H1 (cell line): ENCODE measurements around the gene DAP. TPM values are rescaled to one million over a fixed set of nuclear protein-coding genes. Genes with fewer than 3 reads are reported as not detected.

ENCODE experiments used
- CTCF ChIA-PET: fragments of 300-600 bp; sonication (Branson Sonifier 250); formaldehyde crosslinking; loops from one replicate; lab custom pipeline; 2021; ENCODE audit not compliant: partially characterized antibody; lab: Charles Lee
- POLR2A ChIA-PET: fragments of 300-600 bp; sonication (Branson Sonifier 250); formaldehyde crosslinking; loops from one replicate; lab custom pipeline; 2021; ENCODE audit warnings: inconsistent platforms; ENCODE audit not compliant: partially characterized antibody; lab: Charles Lee
- DNase-seq, 2 experiments: peaks; one replicate each; pipeline versions ENCODE4 v3.0.0 to v3.0.0-alpha.2; 2010 to 2022; ENCODE audit warnings: low spot score in 2 of 2, low read depth in 1 of 2, mixed read lengths in 1 of 2
- FAIRE-seq: peaks from 2 replicates; lab custom pipeline; 2011; peaks lifted over from hg19 to GRCh38; lab: Jason Lieb, UNC
- H2AFZ ChIP-seq: 2 replicates; pipeline ENCODE4 v1.8.1; 2012; ENCODE audit warnings: low read length, inconsistent platforms
- H2AK5ac ChIP-seq: 2 replicates; pipeline ENCODE4 v1.6.1; 2013; ENCODE audit warnings: low read depth, low read length
- H2BK120ac ChIP-seq: replicated peaks from 2 replicates; pipeline ENCODE3; 2013; ENCODE audit warnings: low read depth, low read length, inconsistent platforms
- H2BK12ac ChIP-seq: 2 replicates; pipeline ENCODE4 v1.6.1; 2013; ENCODE audit warnings: low read depth, low read length
- H2BK15ac ChIP-seq: 2 replicates; pipeline ENCODE4 v1.6.1; 2013; ENCODE audit warnings: low read length
- H2BK20ac ChIP-seq: 2 replicates; pipeline ENCODE4 v1.6.1; 2013; ENCODE audit warnings: low read length
- H2BK5ac ChIP-seq: 2 replicates; pipeline ENCODE4 v1.6.1; 2013; ENCODE audit warnings: low read depth, low read length
- H3K14ac ChIP-seq: 2 replicates; pipeline ENCODE4 v1.6.1; 2013; ENCODE audit warnings: inconsistent platforms; ENCODE audit not compliant: insufficient read length
- H3K18ac ChIP-seq: 2 replicates; pipeline ENCODE4 v1.6.1; 2013; ENCODE audit warnings: low read length; ENCODE audit errors: extremely low read depth
- H3K23ac ChIP-seq: 2 replicates; pipeline ENCODE4 v1.6.1; 2013; ENCODE audit warnings: inconsistent platforms; ENCODE audit not compliant: insufficient read length
- H3K23me2 ChIP-seq: 2 replicates; pipeline ENCODE4 v1.6.1; 2013; ENCODE audit warnings: low read depth, low read length
- H3K27ac ChIP-seq: 2 replicates; pipeline ENCODE4 v1.6.1; 2011; ENCODE audit warnings: low read depth, low read length, inconsistent platforms
- H3K27me3 ChIP-seq, 4 experiments: replicated peaks in 1 of 4; 1 replicate in 1 of 4; 2 replicates in 3 of 4; pipeline versions ENCODE4 v1.6.1 to v1.8.1; 2011 to 2013; ENCODE audit warnings: low read length in 3 of 4, mild to moderate bottlenecking in 3 of 4, inconsistent platforms in 2 of 4, mixed read lengths in 2 of 4, moderate library complexity in 1 of 4; ENCODE audit not compliant: control insufficient read depth in 3 of 4, insufficient read depth in 3 of 4; ENCODE audit errors: extremely low read depth in 1 of 4
- H3K36me3 ChIP-seq, 4 experiments: 2 replicates each; pipeline versions ENCODE4 v1.6.1 to v1.8.1; 2011 to 2013; ENCODE audit warnings: mild to moderate bottlenecking in 4 of 4, low read length in 3 of 4, moderate library complexity in 2 of 4, control low read depth in 1 of 4, inconsistent platforms in 1 of 4; ENCODE audit not compliant: insufficient read depth in 4 of 4, control insufficient read depth in 2 of 4
- H3K4ac ChIP-seq: replicated peaks from 2 replicates; pipeline ENCODE3; 2013; ENCODE audit warnings: low read length, low read depth, mixed read lengths, inconsistent platforms; ENCODE audit not compliant: insufficient read length
- H3K4me1 ChIP-seq, 4 experiments: replicated peaks in 1 of 4; 1 replicate in 1 of 4; 2 replicates in 3 of 4; pipeline versions ENCODE4 v1.6.1 to v1.8.1; 2011 to 2013; ENCODE audit warnings: low read length in 3 of 4, inconsistent platforms in 2 of 4, mixed read lengths in 1 of 4; ENCODE audit not compliant: insufficient read depth in 4 of 4, control insufficient read depth in 3 of 4
- H3K4me2 ChIP-seq, 2 experiments: 2 replicates each; pipeline versions ENCODE4 v1.6.1 to v1.8.1; 2011 to 2013; ENCODE audit warnings: low read depth in 2 of 2, low read length in 2 of 2, control low read depth in 1 of 2, inconsistent platforms in 1 of 2, mild to moderate bottlenecking in 1 of 2; ENCODE audit not compliant: insufficient read depth in 1 of 2
- H3K4me3 ChIP-seq, 4 experiments: fragments of 200-600, 300-600 bp in 1 of 4; sonication (generic), shearing (Covaris generic), sonication (Bioruptor Twin) in 1 of 4; 2 replicates each; pipeline versions ENCODE4 v1.5.1 to v1.8.1; 2011 to 2016; ENCODE audit warnings: low read length in 4 of 4, low read depth in 3 of 4, control low read depth in 2 of 4, inconsistent platforms in 2 of 4, mild to moderate bottlenecking in 2 of 4, mixed read lengths in 1 of 4, moderate library complexity in 1 of 4; ENCODE audit not compliant: insufficient read depth in 2 of 4; ENCODE audit errors: extremely low read depth in 1 of 4
- H3K56ac ChIP-seq: replicated peaks from 2 replicates; pipeline ENCODE3; 2013; ENCODE audit warnings: low read depth, mild to moderate bottlenecking, mixed read lengths, low read length, inconsistent platforms; ENCODE audit not compliant: insufficient read length
- H3K79me1 ChIP-seq: 2 replicates; pipeline ENCODE4 v1.6.1; 2013; ENCODE audit warnings: low read depth, low read length, control low read depth
- H3K79me2 ChIP-seq, 2 experiments: 2 replicates each; pipeline versions ENCODE4 v1.6.1 to v1.8.1; 2012 to 2013; ENCODE audit warnings: low read length in 2 of 2, mild to moderate bottlenecking in 2 of 2, inconsistent platforms in 1 of 2; ENCODE audit not compliant: insufficient read depth in 2 of 2, control insufficient read depth in 1 of 2
- H3K9ac ChIP-seq, 4 experiments: replicated peaks in 1 of 4; 1 replicate in 1 of 4; 2 replicates in 3 of 4; pipeline versions ENCODE4 v1.6.1 to v1.8.1; 2011 to 2013; ENCODE audit warnings: low read depth in 3 of 4, low read length in 3 of 4, control low read depth in 2 of 4, mild to moderate bottlenecking in 2 of 4, moderate library complexity in 2 of 4, inconsistent platforms in 1 of 4; ENCODE audit errors: extremely low read depth in 1 of 4
- H3K9me3 ChIP-seq, 2 experiments: 2 replicates each; pipeline versions ENCODE4 v1.6.1 to v1.8.1; 2012 to 2013; ENCODE audit warnings: mild to moderate bottlenecking in 2 of 2, moderate library complexity in 2 of 2, control low read depth in 1 of 2, inconsistent platforms in 1 of 2, low read depth in 1 of 2, low read length in 1 of 2, mixed read lengths in 1 of 2; ENCODE audit not compliant: insufficient read depth in 2 of 2
- H4K20me1 ChIP-seq, 2 experiments: replicated peaks in 1 of 2; 2 replicates each; pipeline versions ENCODE3 to v1.8.1; 2011 to 2013; ENCODE audit warnings: inconsistent platforms in 2 of 2, low read length in 2 of 2, mild to moderate bottlenecking in 1 of 2; ENCODE audit not compliant: insufficient read depth in 2 of 2, control insufficient read depth in 1 of 2
- H4K5ac ChIP-seq: 2 replicates; pipeline ENCODE4 v1.6.1; 2013; ENCODE audit warnings: low read length, low read depth, mixed read lengths, inconsistent platforms; ENCODE audit not compliant: insufficient read length
- H4K8ac ChIP-seq: 2 replicates; pipeline ENCODE4 v1.8.0; 2013; ENCODE audit warnings: mild to moderate bottlenecking, moderate library complexity, low read length, inconsistent platforms; ENCODE audit not compliant: insufficient read depth; ENCODE audit errors: extremely low read depth
- H4K91ac ChIP-seq: replicated peaks from 2 replicates; pipeline ENCODE3; 2013; ENCODE audit warnings: low read length, mixed read lengths, inconsistent platforms; ENCODE audit not compliant: insufficient read length
- CBX5 ChIP-seq: fragments of 300-800, 300-1000 bp; sonication (generic); IDR thresholded peaks from 2 replicates; pipeline ENCODE4 v1.7.1; 2016; ENCODE audit warnings: antibody characterized with exemption, low read length, low read depth
- CREB1 ChIP-seq: IDR thresholded peaks from 2 replicates; pipeline ENCODE4 v1.6.1; 2012; ENCODE audit warnings: inconsistent platforms
- CTCF ChIP-seq, 3 experiments: IDR thresholded peaks; 1 replicate in 2 of 3; 2 replicates in 1 of 3; pipeline versions ENCODE4 v1.5.1 to v1.6.1; 2011; ENCODE audit warnings: low read length in 3 of 3, mild to moderate bottlenecking in 3 of 3, inconsistent platforms in 2 of 3, low read depth in 1 of 3, moderate library complexity in 1 of 3; ENCODE audit not compliant: insufficient read depth in 1 of 3; ENCODE audit errors: control extremely low read depth in 1 of 3
- GTF2F1 ChIP-seq: IDR thresholded peaks from 2 replicates; pipeline ENCODE4 v1.6.1; 2012; ENCODE audit warnings: low read depth, low read length, improper control_type of control experiment, borderline replicate concordance
- KDM5A ChIP-seq: fragments of 200-600 bp; IDR thresholded peaks from 2 replicates; pipeline ENCODE4 v1.7.1; 2012; ENCODE audit warnings: mild to moderate bottlenecking, low read length, inconsistent platforms, mixed read lengths
- NRF1 ChIP-seq: IDR thresholded peaks from 2 replicates; pipeline ENCODE4 v1.6.1; 2011; ENCODE audit warnings: mild to moderate bottlenecking, low read depth, low read length, improper control_type of control experiment
- RFX5 ChIP-seq: IDR thresholded peaks from 2 replicates; pipeline ENCODE4 v1.6.1; 2011; ENCODE audit warnings: low read depth, low read length, improper control_type of control experiment, borderline replicate concordance
- RNF2 ChIP-seq: fragments of 200-900, 300-1000 bp; sonication (generic); IDR thresholded peaks from 2 replicates; pipeline ENCODE4 v1.7.1; 2016; ENCODE audit warnings: borderline replicate concordance, low read depth, mild to moderate bottlenecking, antibody characterized with exemption, low read length; ENCODE audit not compliant: poor library complexity, severe bottlenecking; ENCODE audit errors: missing control alignments
- SIRT6 ChIP-seq: IDR thresholded peaks from one replicate; pipeline ENCODE4 v1.7.1; 2012; ENCODE audit warnings: low read length, inconsistent platforms
- TCF12 ChIP-seq: IDR thresholded peaks from 2 replicates; pipeline ENCODE4 v1.6.1; 2011; ENCODE audit warnings: low read depth, mild to moderate bottlenecking, low read length
- WGBS, 2 experiments: shearing (Covaris generic) in 1 of 2; methylation state at CpG; one replicate each; pipeline versions ENCODE4 v1.1.6 to v1.1.7; 2013 to 2015; ENCODE audit warnings: low lambda C conversion rate in 2 of 2, mixed read lengths in 2 of 2, inconsistent platforms in 1 of 2, low coverage in 1 of 2, missing lambda C conversion rate in 1 of 2; ENCODE audit not compliant: insufficient replicate concordance in 2 of 2, insufficient coverage in 1 of 2, insufficient read length in 1 of 2; ENCODE audit errors: extremely low coverage in 1 of 2, missing lambda C conversion rate in 1 of 2; 5-methylcytosine and 5-hydroxymethylcytosine counted together
- polyA plus RNA-seq, 7 experiments: library from polyadenylated mRNA; depleted of rRNA in 3 of 7; stranded (reverse) in 5 of 7; unstranded in 2 of 7; fragments of >200 nt in 5 of 7; fragments of 200-250 nt in 2 of 7; gene quantifications; 1 replicate in 5 of 7; 2 replicates in 1 of 7; 4 replicates in 1 of 7; pipeline versions ENCODE4 v1.2.1 to v1.2.3, GENCODE V29; 2011 to 2013; ENCODE audit warnings: missing spikeins in 2 of 7, mixed read lengths in 2 of 7
- total RNA-seq: library from RNA; stranded (reverse); fragmentation: NEBNext Ultra II Directional; extraction: Animal tissue kit (Norgen Biotek cat#: 25700); gene quantifications from 2 replicates; pipeline ENCODE4 v1.2.1, GENCODE V29; 2021
- TF ChIP-seq, protein P1 (sequence below): IDR thresholded peaks from 2 replicates; pipeline ENCODE4 v1.6.1; 2012; ENCODE audit warnings: inconsistent platforms

The DAP gene
- total and polyA plus RNA-seq, 2 of the 8 experiments (the other 6 are each of a cell fraction or from before 2014, with no cell fraction given) = 26.2 to 44.4 TPM

DNA sequence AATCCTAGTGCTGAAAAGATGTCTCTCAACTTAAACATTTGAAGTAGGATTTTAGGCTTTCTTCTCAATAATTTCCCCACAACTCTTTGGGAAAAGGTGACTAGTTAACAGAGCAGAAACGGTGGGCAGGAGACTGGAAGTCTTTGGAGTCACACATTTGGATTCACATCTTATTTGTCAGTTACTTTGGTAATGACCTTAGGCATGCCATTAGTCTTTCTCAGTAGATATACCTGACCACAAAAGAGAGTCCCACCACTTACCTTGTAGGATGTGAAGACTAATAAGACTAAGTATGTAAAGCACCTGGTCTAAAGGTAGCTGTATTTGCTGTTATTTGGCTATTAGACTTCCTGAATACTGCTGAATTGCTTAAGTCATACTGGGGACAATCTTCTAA lies 35.4 kb downstream of the DAP start:
- Histone ChIP-seq H3K9ac (no peak overlapping the region), H2AK5ac (no peak overlapping the region), H3K79me2 (no peaks in the 10 kb centered on the region), H2BK20ac (no peak overlapping the region), H3K4me2 (no peak overlapping the region), H2AFZ (no peak overlapping the region), H4K91ac (no peak overlapping the region), H3K23ac (no peak overlapping the region), H3K27ac (no peak overlapping the region), H3K79me1 (no peaks in the 10 kb centered on the region; the same call in 1 of the 2 replicates), H3K18ac (no peak overlapping the region), H4K5ac (no peak overlapping the region), H4K8ac (no peak overlapping the region), H2BK120ac (no peak overlapping the region), H3K56ac (no peak overlapping the region), H3K23me2 (no peaks in the 10 kb centered on the region), H3K4ac (no peak overlapping the region), H3K9me3 (no peaks in the 10 kb centered on the region), H2BK12ac (no peak overlapping the region), H3K4me3 (no peak overlapping the region), H4K20me1 (peaks cover 3% of the 10 kb centered on the region in 2 experiments), H3K27me3 (no peaks in the 10 kb centered on the region), H2BK15ac (no peak overlapping the region), H3K36me3 (no peaks in the 10 kb centered on the region; a peak in 2 of 8 replicates), H3K4me1 (no peaks in the 10 kb centered on the region), H2BK5ac (no peak overlapping the region), H3K14ac (no peak overlapping the region)
- ChIA-PET POLR2A (interaction anchor here (0.7 to 1.9 kb wide), 3 partner anchors 9 to 35 kb away, joined by 3 to 4 read pairs (median 4); partner anchors contain the start of gene DAP), CTCF (interaction anchor here (0.5 to 5.4 kb wide), 5 partner anchors 10 to 153 kb away, joined by 3 to 38 read pairs (median 4); no protein-coding TSS in a partner anchor)
- FAIRE-seq (no peak), DNase-seq (no peak)
- WGBS, 2 experiments = 76% methylated on average over 1 of the region's 1 CpG; no CpG with 5 or more reads in 1 of the 2 experiments
- no peak for TF ChIP-seq CBX5
- TF ChIP-seq NRF1 = no peak
- TF ChIP-seq CREB1 = no peak
- TF ChIP-seq KDM5A = no peak
- TF ChIP-seq TCF12 = no peak
- TF ChIP-seq, protein P1, sequence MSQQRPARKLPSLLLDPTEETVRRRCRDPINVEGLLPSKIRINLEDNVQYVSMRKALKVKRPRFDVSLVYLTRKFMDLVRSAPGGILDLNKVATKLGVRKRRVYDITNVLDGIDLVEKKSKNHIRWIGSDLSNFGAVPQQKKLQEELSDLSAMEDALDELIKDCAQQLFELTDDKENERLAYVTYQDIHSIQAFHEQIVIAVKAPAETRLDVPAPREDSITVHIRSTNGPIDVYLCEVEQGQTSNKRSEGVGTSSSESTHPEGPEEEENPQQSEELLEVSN = no peak
- no peak for TF ChIP-seq RFX5
- TF ChIP-seq RNF2 = no peak
- TF ChIP-seq GTF2F1 = no peak
- TF ChIP-seq SIRT6 = no peak
- TF ChIP-seq CTCF (IDR thresholded peaks at IDR 0.05; ENCODE audit: control extremely low read depth in 1 of 3, insufficient read depth in 1 of 3, low read depth in 1 of 3, low read length in 3 of 3) = no peak
